Activated T-helper 2 cell treated with anti-CD3 and anti-CD28 coated beads, Interferon-gamma antibody, Interleukin-2, Interleukin-4, amounts not matched to agents 10 μg/mL and 5 μg/mL and 100 μg/mL, durations not matched to agents 14 hours and 24 hours and 36 hours (primary cell): ENCODE results near the gene ITGB7. TPM values are rescaled to one million over a fixed set of nuclear protein-coding genes. Genes with fewer than 3 reads are reported as not detected.

ENCODE experiments used
- DNase-seq: peaks from one replicate; pipeline ENCODE4 v3.0.0; 2021; ENCODE audit warnings: low spot score
- H3K27ac Mint-ChIP-seq: one replicate; pipeline ENCODE4 v1.8.0; 2021; ENCODE audit warnings: mixed read lengths
- H3K27me3 Mint-ChIP-seq: one replicate; pipeline ENCODE4 v1.8.0; 2021; ENCODE audit warnings: low read depth, mixed read lengths
- H3K36me3 Mint-ChIP-seq: one replicate; pipeline ENCODE4 v1.8.0; 2021; ENCODE audit warnings: low read depth, mixed read lengths
- H3K4me1 Mint-ChIP-seq: one replicate; pipeline ENCODE4 v1.8.0; 2021; ENCODE audit warnings: low read depth, mixed read lengths
- H3K4me3 Mint-ChIP-seq: one replicate; pipeline ENCODE4 v1.8.0; 2021; ENCODE audit warnings: low read depth, mild to moderate bottlenecking, moderate library complexity, mixed read lengths
- H3K9me3 Mint-ChIP-seq: one replicate; pipeline ENCODE4 v1.8.0; 2021; ENCODE audit warnings: mixed read lengths
- intact Hi-C: fragments of 100-400 bp; cut with micrococcal nuclease; formaldehyde crosslinking; loops from one replicate; pipeline ENCODE4 v1.15.1; 2023
- total RNA-seq: library from RNA; stranded (reverse); gene quantifications from 2 replicates; pipeline ENCODE4 v1.2.3, GENCODE V29; 2022

The ITGB7 gene
- total RNA-seq, 1 donor from 2014 or later = 208 TPM

- Mint-ChIP-seq H3K4me1 (no peaks in the 10 kb centered on the region), H3K9me3 (no peaks in the 10 kb centered on the region), H3K4me3 (no peak overlapping the region), H3K27me3 (peaks cover 9% of the 10 kb centered on the region), H3K36me3 (no peaks in the 10 kb centered on the region), H3K27ac (no peak overlapping the region)
- DNase-seq = no peak
- intact Hi-C loops = no loop called here
Observed at GRCh38 chr12:53147653-53148052, 59.4 kb downstream of the ITGB7 start.

- DNase-seq = no peak
- H3K36me3 Mint-ChIP-seq = no peaks in the 10 kb centered on the region
- no peaks in the 10 kb centered on the region for H3K4me1 Mint-ChIP-seq
- no peak overlapping the region for H3K4me3 Mint-ChIP-seq
- intact Hi-C loops = no loop called here
- no peak overlapping the region for H3K27ac Mint-ChIP-seq
- H3K9me3 Mint-ChIP-seq = no peaks in the 10 kb centered on the region
- H3K27me3 Mint-ChIP-seq = peaks cover 9% of the 10 kb centered on the region
Observed at GRCh38 chr12:53147181-53147580, 59.9 kb downstream of the ITGB7 start.

GRCh38 chr12:53145383-53146260 is 61.4 kb downstream of the ITGB7 start:
- Mint-ChIP-seq H3K36me3 (no peaks in the 10 kb centered on the region), H3K4me3 (no peak overlapping the region), H3K4me1 (no peaks in the 10 kb centered on the region), H3K27ac (no peak overlapping the region), H3K27me3 (peaks cover 6% of the 10 kb centered on the region), H3K9me3 (no peaks in the 10 kb centered on the region)
- DNase-seq = no peak
- intact Hi-C loops = no loop called here

DNA sequence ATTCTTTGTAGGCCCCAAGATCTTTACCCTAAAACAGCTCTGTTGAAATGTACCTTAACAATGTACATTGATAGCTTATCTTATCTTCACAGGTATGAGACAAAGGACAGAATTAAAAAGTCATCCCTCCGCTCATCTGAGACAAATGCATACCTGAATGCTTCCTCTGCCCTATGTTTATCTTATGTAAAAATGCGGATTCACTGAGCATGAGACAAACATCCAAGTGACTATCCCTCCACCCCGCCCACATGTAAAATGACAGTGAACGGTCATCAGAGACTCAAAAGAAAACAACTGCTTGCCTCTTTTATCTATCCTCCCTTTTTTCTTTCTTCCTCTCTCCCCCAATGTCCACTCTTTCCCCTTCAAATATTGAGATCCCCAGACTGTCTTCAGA is 63.7 kb downstream of the ITGB7 start:
- Mint-ChIP-seq H3K9me3 (peaks cover 4% of the 10 kb centered on the region), H3K27me3 (peaks cover 6% of the 10 kb centered on the region), H3K4me3 (no peak overlapping the region), H3K36me3 (no peaks in the 10 kb centered on the region), H3K4me1 (no peaks in the 10 kb centered on the region), H3K27ac (no peak overlapping the region)
- no peak for DNase-seq
- intact Hi-C loops = no loop called here

Other genes with a start within 250 kb of the ITGB7 start
- gene EIF4B, start 200.8 kb downstream of the ITGB7 start, total RNA-seq = 474 and 503 TPM in 2 replicates
- 2.1 and 4.7 TPM in 2 replicates for gene TNS2, start 157.2 kb downstream of the ITGB7 start, total RNA-seq
- gene SPRYD3, start 127.9 kb downstream of the ITGB7 start, total RNA-seq = 35.1 and 36.2 TPM in 2 replicates
- 0.46 TPM in 1 of 2 replicates, not detected in the other for gene IGFBP6, start 109.6 kb downstream of the ITGB7 start, total RNA-seq
- not detected in 2 replicates for gene SOAT2, start 103.8 kb downstream of the ITGB7 start, total RNA-seq
- gene ZNF740, start 26.5 kb downstream of the ITGB7 start, total RNA-seq = 44.9 and 45.5 TPM in 2 replicates
- gene CSAD, start 26.3 kb downstream of the ITGB7 start, total RNA-seq = 20.2 TPM in 2 replicates
- 38.5 and 40.1 TPM in 2 replicates for gene RARG, start 25.0 kb upstream of the ITGB7 start, total RNA-seq
- gene ESPL1, start 61.0 kb upstream of the ITGB7 start, total RNA-seq = 72.6 and 75.3 TPM in 2 replicates
- 321 and 326 TPM in 2 replicates for gene PFDN5, start 88.3 kb upstream of the ITGB7 start, total RNA-seq
- gene MYG1, start 92.4 kb upstream of the ITGB7 start, total RNA-seq = 87.2 and 99.0 TPM in 2 replicates
- 83.7 and 85.4 TPM in 2 replicates for gene AAAS, start 114.4 kb upstream of the ITGB7 start, total RNA-seq
- 0.11 TPM in 1 of 2 replicates, not detected in the other for gene SP7, start 129.1 kb upstream of the ITGB7 start, total RNA-seq
- 66.4 and 67.9 TPM in 2 replicates for gene SP1, start 172.9 kb upstream of the ITGB7 start, total RNA-seq
- not detected in 2 replicates for gene AMHR2, start 216.6 kb upstream of the ITGB7 start, total RNA-seq
- gene PRR13, start 234.5 kb upstream of the ITGB7 start, total RNA-seq = 178 and 198 TPM in 2 replicates
- 985 and 1,001 TPM in 2 replicates for gene PCBP2, start 244.9 kb upstream of the ITGB7 start, total RNA-seq